HepG2 (cell line): ENCODE results near the gene CAPN10. TPM values are rescaled to one million over a fixed set of nuclear protein-coding genes. Genes with fewer than 3 reads are reported as not detected.

Experiments
- ARHGAP35 ChIP-seq: sonication (generic); formaldehyde crosslinking; IDR thresholded peaks from 2 replicates; pipeline ENCODE4 v1.9.0; 2022; ENCODE audit warnings: mild to moderate bottlenecking, inconsistent platforms, moderate library complexity, missing genetic modification reagents, borderline replicate concordance
- BORCS8-MEF2B ChIP-seq: sonication (generic); formaldehyde crosslinking; IDR thresholded peaks from 2 replicates; pipeline ENCODE4 v1.8.0; 2022; ENCODE audit warnings: mild to moderate bottlenecking, missing genetic modification reagents
- CREM ChIP-seq, 2 experiments: sonication (generic) in 1 of 2; formaldehyde crosslinking in 1 of 2; IDR thresholded peaks; 2 replicates each; pipeline versions ENCODE4 v1.4.0 to v1.6.1; 2016 to 2020; ENCODE audit warnings: antibody characterized with exemption in 1 of 2, mild to moderate bottlenecking in 1 of 2, missing genetic modification reagents in 1 of 2
- FOXP1 ChIP-seq, 2 experiments: fragments of 450-650 bp in 1 of 2; IDR thresholded peaks; 2 replicates each; pipeline ENCODE4 v1.6.1; 2017 to 2018; ENCODE audit warnings: antibody characterized with exemption in 1 of 2
- MEIS1 ChIP-seq: sonication (generic); formaldehyde crosslinking; IDR thresholded peaks from 2 replicates; pipeline ENCODE4 v1.9.0; 2021; ENCODE audit warnings: mild to moderate bottlenecking, missing genetic modification reagents, moderate library complexity, borderline replicate concordance
- MEIS2 ChIP-seq: sonication (generic); formaldehyde crosslinking; IDR thresholded peaks from 2 replicates; pipeline ENCODE4 v1.9.0; 2021; ENCODE audit warnings: mild to moderate bottlenecking, missing genetic modification reagents
- RELA ChIP-seq: sonication (generic); formaldehyde crosslinking; IDR thresholded peaks from 2 replicates; pipeline ENCODE4 v1.4.0; 2020; ENCODE audit warnings: missing genetic modification reagents
- REPIN1 ChIP-seq: sonication (generic); formaldehyde crosslinking; IDR thresholded peaks from 2 replicates; pipeline ENCODE4 v1.8.0; 2022; ENCODE audit warnings: missing genetic modification reagents, low read depth, mild to moderate bottlenecking, borderline replicate concordance
- SIX1 ChIP-seq: sonication (generic); formaldehyde crosslinking; IDR thresholded peaks from 2 replicates; pipeline ENCODE4 v1.4.0; 2020; ENCODE audit warnings: missing genetic modification reagents, borderline replicate concordance
- SMARCC2 ChIP-seq: fragments of 450-650 bp; IDR thresholded peaks from 2 replicates; pipeline ENCODE4 v1.6.1; 2017; ENCODE audit warnings: antibody characterized with exemption, mild to moderate bottlenecking
- SP4 ChIP-seq: sonication (generic); formaldehyde crosslinking; IDR thresholded peaks from 2 replicates; pipeline ENCODE4 v1.8.1; 2023; ENCODE audit warnings: mild to moderate bottlenecking, missing genetic modification reagents
- ZFP36L2 ChIP-seq: sonication (generic); formaldehyde crosslinking; IDR thresholded peaks from 2 replicates; pipeline ENCODE4 v1.4.0; 2020; ENCODE audit warnings: missing genetic modification reagents
- ZNF10 ChIP-seq: sonication (generic); formaldehyde crosslinking; IDR thresholded peaks from 2 replicates; pipeline ENCODE4 v1.4.0; 2020; ENCODE audit warnings: mild to moderate bottlenecking, low read depth, missing genetic modification reagents, borderline replicate concordance
- ZNF20 ChIP-seq: sonication (generic); formaldehyde crosslinking; IDR thresholded peaks from 2 replicates; pipeline ENCODE4 v1.4.0; 2020; ENCODE audit warnings: mild to moderate bottlenecking, moderate library complexity, missing genetic modification reagents
- ZNF570 ChIP-seq: sonication (generic); formaldehyde crosslinking; IDR thresholded peaks from 2 replicates; pipeline ENCODE4 v1.4.0; 2020; ENCODE audit warnings: mild to moderate bottlenecking, missing genetic modification reagents, borderline replicate concordance
- ZNF605 ChIP-seq: sonication (generic); formaldehyde crosslinking; IDR thresholded peaks from 2 replicates; pipeline ENCODE4 v1.8.0; 2022; ENCODE audit warnings: mild to moderate bottlenecking, missing genetic modification reagents
- ZNF709 ChIP-seq: sonication (generic); formaldehyde crosslinking; IDR thresholded peaks from 2 replicates; pipeline ENCODE4 v1.5.0; 2020; ENCODE audit warnings: mild to moderate bottlenecking, missing genetic modification reagents
- ZNF746 ChIP-seq: sonication (generic); formaldehyde crosslinking; IDR thresholded peaks from 2 replicates; pipeline ENCODE4 v1.8.0; 2022; ENCODE audit warnings: mild to moderate bottlenecking, missing genetic modification reagents
- ZNF775 ChIP-seq: sonication (generic); formaldehyde crosslinking; IDR thresholded peaks from 2 replicates; pipeline ENCODE4 v1.4.0; 2020; ENCODE audit warnings: missing genetic modification reagents, mild to moderate bottlenecking, moderate library complexity, borderline replicate concordance
- ZNF782 ChIP-seq: sonication (generic); formaldehyde crosslinking; IDR thresholded peaks from 2 replicates; pipeline ENCODE4 v1.4.0; 2020; ENCODE audit warnings: missing genetic modification reagents, mild to moderate bottlenecking, borderline replicate concordance
- ZNF816 ChIP-seq: sonication (generic); formaldehyde crosslinking; IDR thresholded peaks from 2 replicates; pipeline ENCODE4 v1.8.0; 2022; ENCODE audit warnings: missing genetic modification reagents, mild to moderate bottlenecking, borderline replicate concordance
- ZSCAN22 ChIP-seq: sonication (generic); formaldehyde crosslinking; IDR thresholded peaks from 2 replicates; pipeline ENCODE4 v1.4.0; 2020; ENCODE audit warnings: mild to moderate bottlenecking, missing genetic modification reagents
- polyA plus RNA-seq, 8 experiments: library from polyadenylated mRNA; depleted of rRNA in 3 of 8; stranded (reverse) in 7 of 8; unstranded in 1 of 8; fragments of >200 nt; fragmentation: Illumina TruSeq in 4 of 8; extraction: Trizol in 4 of 8; gene quantifications; 2 replicates each; pipeline versions ENCODE4 v1.2.1 to v1.2.3, GENCODE V29; 2011 to 2016; ENCODE audit warnings: low read depth in 4 of 8, missing spikeins in 1 of 8, mixed read lengths in 1 of 8; ENCODE audit not compliant: insufficient read depth in 1 of 8
- total RNA-seq, 5 experiments: library from RNA; depleted of rRNA; stranded (reverse); fragments of >200 nt; fragmentation: Illumina TruSeq; extraction: Trizol; gene quantifications; 2 replicates each; pipeline ENCODE4 v1.2.3, GENCODE V29; 2016; ENCODE audit warnings: low read depth in 1 of 5
- TF ChIP-seq, protein P1 (sequence below): sonication (generic); formaldehyde crosslinking; IDR thresholded peaks from 2 replicates; pipeline ENCODE4 v1.4.0; 2020; ENCODE audit warnings: missing genetic modification reagents
- TF ChIP-seq, protein P2 (sequence below): sonication (generic); formaldehyde crosslinking; IDR thresholded peaks from 2 replicates; pipeline ENCODE4 v1.5.1; 2020; ENCODE audit warnings: missing genetic modification reagents, mild to moderate bottlenecking, borderline replicate concordance

Gene CAPN10
- total and polyA plus RNA-seq, 2 of the 13 experiments (the other 11 are each of a cell fraction or from before 2014, with no cell fraction given), result 27.6 to 32.4 TPM

DNA sequence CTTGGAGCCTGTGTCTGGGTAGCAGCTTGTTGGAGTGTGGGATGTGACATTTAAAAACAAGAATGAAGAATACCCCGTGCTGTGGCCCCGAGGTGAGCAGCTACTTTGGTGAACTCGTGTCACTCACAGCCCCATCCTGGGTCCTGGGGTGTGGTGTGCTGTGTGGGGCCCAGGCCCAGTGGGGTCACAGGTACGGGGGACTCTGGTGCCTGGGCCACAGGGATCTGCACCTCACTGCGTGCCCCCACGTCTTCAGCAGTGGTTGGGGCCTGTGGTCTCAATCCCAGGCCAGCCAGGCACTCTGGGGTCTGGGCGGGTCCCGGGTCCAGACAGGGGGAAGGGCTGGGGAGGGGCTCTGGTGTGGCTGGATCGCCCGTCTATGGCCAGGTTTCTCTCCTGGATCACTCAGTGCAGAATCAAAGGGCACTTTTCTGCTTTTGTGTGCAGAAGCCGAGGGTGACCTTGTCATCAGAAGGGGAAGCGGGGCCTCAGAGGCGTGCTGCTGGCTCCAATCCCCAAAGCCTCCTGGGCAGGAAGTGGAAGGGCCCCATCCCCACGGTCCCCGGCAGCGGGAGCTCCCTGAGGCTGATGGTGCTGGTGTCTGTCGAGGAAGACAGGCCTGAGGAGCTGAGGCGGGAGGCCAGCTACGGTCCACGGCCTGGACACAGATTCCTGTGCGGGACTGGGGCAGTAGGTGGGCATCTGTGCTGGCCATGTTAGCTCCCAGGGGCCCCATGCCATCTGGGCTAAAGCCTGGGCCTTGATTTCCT, 40.2 kb downstream of the CAPN10 start (continued):
- TF ChIP-seq, protein P1, sequence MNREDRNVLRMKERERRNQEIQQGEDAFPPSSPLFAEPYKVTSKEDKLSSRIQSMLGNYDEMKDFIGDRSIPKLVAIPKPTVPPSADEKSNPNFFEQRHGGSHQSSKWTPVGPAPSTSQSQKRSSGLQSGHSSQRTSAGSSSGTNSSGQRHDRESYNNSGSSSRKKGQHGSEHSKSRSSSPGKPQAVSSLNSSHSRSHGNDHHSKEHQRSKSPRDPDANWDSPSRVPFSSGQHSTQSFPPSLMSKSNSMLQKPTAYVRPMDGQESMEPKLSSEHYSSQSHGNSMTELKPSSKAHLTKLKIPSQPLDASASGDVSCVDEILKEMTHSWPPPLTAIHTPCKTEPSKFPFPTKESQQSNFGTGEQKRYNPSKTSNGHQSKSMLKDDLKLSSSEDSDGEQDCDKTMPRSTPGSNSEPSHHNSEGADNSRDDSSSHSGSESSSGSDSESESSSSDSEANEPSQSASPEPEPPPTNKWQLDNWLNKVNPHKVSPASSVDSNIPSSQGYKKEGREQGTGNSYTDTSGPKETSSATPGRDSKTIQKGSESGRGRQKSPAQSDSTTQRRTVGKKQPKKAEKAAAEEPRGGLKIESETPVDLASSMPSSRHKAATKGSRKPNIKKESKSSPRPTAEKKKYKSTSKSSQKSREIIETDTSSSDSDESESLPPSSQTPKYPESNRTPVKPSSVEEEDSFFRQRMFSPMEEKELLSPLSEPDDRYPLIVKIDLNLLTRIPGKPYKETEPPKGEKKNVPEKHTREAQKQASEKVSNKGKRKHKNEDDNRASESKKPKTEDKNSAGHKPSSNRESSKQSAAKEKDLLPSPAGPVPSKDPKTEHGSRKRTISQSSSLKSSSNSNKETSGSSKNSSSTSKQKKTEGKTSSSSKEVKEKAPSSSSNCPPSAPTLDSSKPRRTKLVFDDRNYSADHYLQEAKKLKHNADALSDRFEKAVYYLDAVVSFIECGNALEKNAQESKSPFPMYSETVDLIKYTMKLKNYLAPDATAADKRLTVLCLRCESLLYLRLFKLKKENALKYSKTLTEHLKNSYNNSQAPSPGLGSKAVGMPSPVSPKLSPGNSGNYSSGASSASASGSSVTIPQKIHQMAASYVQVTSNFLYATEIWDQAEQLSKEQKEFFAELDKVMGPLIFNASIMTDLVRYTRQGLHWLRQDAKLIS (CRISPR knock-in tag), result no peak
- TF ChIP-seq FOXP1 (IDR thresholded peaks at IDR 0.05) (no peak), FOXP1 (CRISPR knock-in tag; IDR thresholded peaks at IDR 0.05) (peak; percentile 17; the same call in 1 of the 2 replicates), RELA (CRISPR knock-in tag) (no peak), ZFP36L2 (CRISPR knock-in tag) (no peak), BORCS8-MEF2B (peak; percentile 92), CREM (IDR thresholded peaks at IDR 0.05) (no peak; the same call in 1 of the 2 replicates), CREM (CRISPR knock-in tag; IDR thresholded peaks at IDR 0.05) (no peak), ZNF746 (peak; percentile 82), ZNF816 (CRISPR knock-in tag) (peak; percentile 94; the same call in 1 of the 2 replicates), ZNF20 (CRISPR knock-in tag) (peak; percentile 31; the same call in 1 of the 2 replicates), MEIS1 (CRISPR knock-in tag) (peak; percentile 85; the same call in 1 of the 2 replicates), ARHGAP35 (CRISPR knock-in tag) (0 out of 2 replicates have a peak, but pooled peaks have one; percentile 75), ZNF570 (CRISPR knock-in tag) (no peak), ZNF605 (CRISPR knock-in tag) (peak; percentile 81; the same call in 1 of the 2 replicates), ZNF709 (no peak; the same call in 1 of the 2 replicates), ZSCAN22 (CRISPR knock-in tag) (0 out of 2 replicates have a peak, but pooled peaks have one; percentile 54), ZNF775 (CRISPR knock-in tag) (0 out of 2 replicates have a peak, but pooled peaks have one; percentile 55), REPIN1 (CRISPR knock-in tag) (peak; percentile 97), MEIS2 (peak; percentile 76), ZNF782 (CRISPR knock-in tag) (no peak), SIX1 (CRISPR knock-in tag) (no peak), ZNF10 (CRISPR knock-in tag) (no peak), SMARCC2 (no peak), SP4 (CRISPR knock-in tag) (peak; percentile 60)
- TF ChIP-seq, protein P2, sequence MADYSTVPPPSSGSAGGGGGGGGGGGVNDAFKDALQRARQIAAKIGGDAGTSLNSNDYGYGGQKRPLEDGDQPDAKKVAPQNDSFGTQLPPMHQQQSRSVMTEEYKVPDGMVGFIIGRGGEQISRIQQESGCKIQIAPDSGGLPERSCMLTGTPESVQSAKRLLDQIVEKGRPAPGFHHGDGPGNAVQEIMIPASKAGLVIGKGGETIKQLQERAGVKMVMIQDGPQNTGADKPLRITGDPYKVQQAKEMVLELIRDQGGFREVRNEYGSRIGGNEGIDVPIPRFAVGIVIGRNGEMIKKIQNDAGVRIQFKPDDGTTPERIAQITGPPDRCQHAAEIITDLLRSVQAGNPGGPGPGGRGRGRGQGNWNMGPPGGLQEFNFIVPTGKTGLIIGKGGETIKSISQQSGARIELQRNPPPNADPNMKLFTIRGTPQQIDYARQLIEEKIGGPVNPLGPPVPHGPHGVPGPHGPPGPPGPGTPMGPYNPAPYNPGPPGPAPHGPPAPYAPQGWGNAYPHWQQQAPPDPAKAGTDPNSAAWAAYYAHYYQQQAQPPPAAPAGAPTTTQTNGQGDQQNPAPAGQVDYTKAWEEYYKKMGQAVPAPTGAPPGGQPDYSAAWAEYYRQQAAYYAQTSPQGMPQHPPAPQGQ (CRISPR knock-in tag), result no peak
